ENCODE results near the gene CGGBP1. TPM values are rescaled to one million over a fixed set of nuclear protein-coding genes. Genes with fewer than 3 reads are reported as not detected.
A peak's percentile ranks its signal among the peaks of the same experiment; 100 is the strongest.

The CGGBP1 gene
- total RNA-seq, 2 experiments from 2014 or later, result 54.4 to 76.0 TPM

- intact Hi-C loops (cut with micrococcal nuclease; ENCODE audit: unreplicated experiment), result no loop called here
- Histone ChIP-seq H4K20me1 (ENCODE audit: insufficient read depth, low read length) (peaks cover 15% of the 10 kb centered on the region), H2AFZ (ENCODE audit: low read length) (no peak overlapping the region), H3K79me2 (ENCODE audit: insufficient read depth, low read depth, low read length) (peaks cover 67% of the 10 kb centered on the region), H3K4me2 (ENCODE audit: low read length) (no peak overlapping the region), H3K9me2 (ENCODE audit: insufficient read depth, low read length) (no peaks in the 10 kb centered on the region), H3K36me3 (ENCODE audit: insufficient read depth, low read length) (no peaks in the 10 kb centered on the region), H3K27ac (ENCODE audit: low read depth, low read length, poor library complexity, severe bottlenecking) (no peak overlapping the region), H3K4me3 (ENCODE audit: low read depth, low read length, poor library complexity, severe bottlenecking) (no peak overlapping the region), H3K9me3 (ENCODE audit: low read length) (no peaks in the 10 kb centered on the region), H3K4me1 (ENCODE audit: insufficient read depth, low read length, poor library complexity, severe bottlenecking) (no peaks in the 10 kb centered on the region)
- BruUV-seq (replicated peaks), result no TSS peak
- DNase-seq (ENCODE audit: low spot score), result no peak
- TF ChIP-seq CTCF (conservative IDR thresholded peaks at IDR 0.05; ENCODE audit: low read length), result no peak
- POLR2A ChIA-PET, result interaction anchor here (1.0 to 1.2 kb wide), 2 partner anchors 9 to 23 kb away, joined by 3 read pairs; no protein-coding TSS in a partner anchor
- CTCF ChIA-PET (ENCODE audit: unreplicated experiment), result no interaction called here
Observed at GRCh38 chr3:88075072-88075471, 16.3 kb upstream of the CGGBP1 start.

- peak overlapping the region; percentile 84 for H3K4me3 ChIP-seq (ENCODE audit: low read depth, low read length, poor library complexity, severe bottlenecking)
- intact Hi-C loops (cut with micrococcal nuclease; ENCODE audit: unreplicated experiment), result no loop called here
Observed at GRCh38 chr3:88061746-88062145, 2.9 kb upstream of the CGGBP1 start.

More at GRCh38 chr3:88061746-88062145, 2.9 kb upstream of the CGGBP1 start:
- H2AFZ ChIP-seq (ENCODE audit: low read length), result no peak overlapping the region
- H3K9me2 ChIP-seq (ENCODE audit: insufficient read depth, low read length), result no peaks in the 10 kb centered on the region
- no TSS peak for BruUV-seq (replicated peaks)
- peaks cover 27% of the 10 kb centered on the region for H3K4me1 ChIP-seq (ENCODE audit: insufficient read depth, low read length, poor library complexity, severe bottlenecking)
- ChIA-PET POLR2A (interaction anchor here (2.1 kb wide), 1 partner anchor 88 kb away, joined by 10 read pairs; the partner anchor contains the start of gene C3orf38), CTCF (ENCODE audit: unreplicated experiment) (no interaction called here)
- TF ChIP-seq EZH2phosphoT487 (IDR thresholded peaks at IDR 0.05; ENCODE audit: borderline replicate concordance, low read depth, low read length) (no peak), CTCF (conservative IDR thresholded peaks at IDR 0.05; ENCODE audit: low read length) (no peak)
- peaks cover 22% of the 10 kb centered on the region for H3K36me3 ChIP-seq (ENCODE audit: insufficient read depth, low read length)
- no peaks in the 10 kb centered on the region for H3K9me3 ChIP-seq (ENCODE audit: low read length)
- peaks cover 14% of the 10 kb centered on the region; the same call in 1 of the 2 replicates for H4K20me1 ChIP-seq (ENCODE audit: insufficient read depth, low read length)
- H3K4me2 ChIP-seq (ENCODE audit: low read length), result peak overlapping the region; percentile 91
- DNase-seq (ENCODE audit: low spot score), result no peak
- peak overlapping the region; percentile 17 for H3K27ac ChIP-seq (ENCODE audit: low read depth, low read length, poor library complexity, severe bottlenecking)
- peaks cover 90% of the 10 kb centered on the region for H3K79me2 ChIP-seq (ENCODE audit: insufficient read depth, low read depth, low read length)
